T-cell (primary cell): ENCODE data around the gene SCN4A. TPM values are rescaled to one million over a fixed set of nuclear protein-coding genes. Genes with fewer than 3 reads are reported as not detected.

Experiments used
- ATAC-seq, 4 experiments: fragments of 200-7000 bp in 3 of 4; fragments of 150-1000 bp in 1 of 4; cut with Tn5 transposase; replicated peaks in 1 of 4; 1 replicate in 3 of 4; 2 replicates in 1 of 4; pipeline ENCODE4 v1.10.0; 2021; ENCODE audit warnings: moderate library complexity in 3 of 4, mild to moderate bottlenecking in 2 of 4, moderate number of reproducible peaks in 1 of 4
- CTCF ChIA-PET, 2 donors: fragments of 300-600 bp; sonication (Branson Sonifier 250); formaldehyde crosslinking; loops; one replicate each; lab custom pipeline; 2022; ENCODE audit warnings: antibody characterized with exemption in 2 of 2; lab: Charles Lee
- POLR2A ChIA-PET, 2 donors: fragments of 300-600 bp; sonication (Branson Sonifier 250); formaldehyde crosslinking; loops; one replicate each; lab custom pipeline; 2022; ENCODE audit warnings: antibody characterized with exemption in 2 of 2; lab: Charles Lee
- DNase-seq, 35 experiments: peaks; one replicate each; pipeline versions ENCODE4 v3.0.0 to v3.0.0-alpha.2; 2013 to 2023
- H3K27ac ChIP-seq: one replicate; pipeline ENCODE4 v1.5.1; 2013; ENCODE audit warnings: low read length
- H3K27me3 ChIP-seq, 2 experiments: replicated peaks in 1 of 2; 1 replicate in 1 of 2; 2 replicates in 1 of 2; pipeline versions ENCODE4 v1.6.1 to v1.7.0; 2013; ENCODE audit warnings: low read length in 1 of 2, mixed read lengths in 1 of 2; ENCODE audit not compliant: control insufficient read depth in 2 of 2, insufficient read depth in 2 of 2; ENCODE audit errors: extremely low read depth in 1 of 2
- H3K36me3 ChIP-seq, 2 donors: 1 replicate in 1 of 2; 2 replicates in 1 of 2; pipeline versions ENCODE4 v1.6.1 to v1.7.0; 2013; ENCODE audit warnings: low read length in 1 of 2; ENCODE audit not compliant: control insufficient read depth in 2 of 2, insufficient read depth in 1 of 2; ENCODE audit errors: extremely low read depth in 1 of 2
- H3K4me1 ChIP-seq, 2 experiments: 1 replicate in 1 of 2; 2 replicates in 1 of 2; pipeline versions ENCODE4 v1.6.1 to v1.7.0; 2013; ENCODE audit warnings: low read length in 2 of 2, mixed read lengths in 1 of 2; ENCODE audit not compliant: insufficient read depth in 2 of 2, control insufficient read depth in 1 of 2; ENCODE audit errors: extremely low read depth in 1 of 2
- H3K4me3 ChIP-seq, 2 donors: 1 replicate in 1 of 2; 2 replicates in 1 of 2; pipeline versions ENCODE4 v1.5.1 to v1.7.0; 2013; ENCODE audit warnings: mild to moderate bottlenecking in 2 of 2, low read length in 1 of 2, moderate library complexity in 1 of 2; ENCODE audit not compliant: control insufficient read depth in 1 of 2; ENCODE audit errors: extremely low read depth in 1 of 2
- H3K9me3 ChIP-seq: 2 replicates; pipeline ENCODE4 v1.7.0; 2013
- H3K27ac Mint-ChIP-seq, 2 donors: one replicate each; pipeline ENCODE4 v1.8.0; 2020 to 2021; ENCODE audit warnings: mild to moderate bottlenecking in 2 of 2, mixed read lengths in 2 of 2
- H3K27me3 Mint-ChIP-seq, 2 donors: one replicate each; pipeline ENCODE4 v1.8.0; 2021 to 2022; ENCODE audit warnings: mixed read lengths in 2 of 2
- H3K36me3 Mint-ChIP-seq: one replicate; pipeline ENCODE4 v1.8.0; 2021; ENCODE audit warnings: mixed read lengths
- H3K4me1 Mint-ChIP-seq, 3 donors: one replicate each; pipeline ENCODE4 v1.8.0; 2020 to 2022; ENCODE audit warnings: mixed read lengths in 3 of 3, mild to moderate bottlenecking in 1 of 3
- H3K4me3 Mint-ChIP-seq, 3 donors: one replicate each; pipeline ENCODE4 v1.8.0; 2020 to 2022; ENCODE audit warnings: mild to moderate bottlenecking in 3 of 3, mixed read lengths in 3 of 3, moderate library complexity in 3 of 3
- H3K9me3 Mint-ChIP-seq, 3 donors: one replicate each; pipeline ENCODE4 v1.8.0; 2020 to 2022; ENCODE audit warnings: mixed read lengths in 3 of 3
- WGBS: methylation state at CpG from one replicate; pipeline ENCODE4 v1.1.5; 2013; ENCODE audit warnings: missing lambda C conversion rate; ENCODE audit not compliant: insufficient coverage; 5-methylcytosine and 5-hydroxymethylcytosine counted together
- total RNA-seq, 35 experiments: library from RNA in 6 of 35; stranded (reverse) in 6 of 35; fragments of 120-200 nt in 1 of 35; gene quantifications; one replicate each; pipeline versions ENCODE4 v1.2.1 to v1.2.4 and lab custom pipeline; 2013 to 2026

Gene SCN4A
- total RNA-seq, 5 donors from 2014 or later (not counting 1 experiment from before 2014, with no cell fraction given), result 0.13 to 0.18 (median 0.13) TPM; not detected in 2

- H3K4me3 Mint-ChIP-seq, result peak overlapping the region; percentile 81 to 97 (median 82)
- Histone ChIP-seq H3K27me3 (no peaks in the 10 kb centered on the region), H3K4me3 (peak overlapping the region; percentile 26 to 37), H3K4me1 (peaks cover 39 to 58% of the 10 kb centered on the region in 2 experiments), H3K36me3 (no peaks in the 10 kb centered on the region), H3K27ac (peak overlapping the region; percentile 100), H3K9me3 (no peaks in the 10 kb centered on the region)
- H3K27me3 Mint-ChIP-seq, result no peaks in the 10 kb centered on the region
- ATAC-seq, result no peak
- peak in 1 of 35 experiments; percentile 50 for DNase-seq
- H3K36me3 Mint-ChIP-seq, result peaks cover 19% of the 10 kb centered on the region
- no peaks in the 10 kb centered on the region for H3K9me3 Mint-ChIP-seq
- WGBS, result 13% methylated on average over 3 of the region's 5 CpGs
- H3K27ac Mint-ChIP-seq, result peak overlapping the region; percentile 87 to 95
- POLR2A ChIA-PET, result interaction anchor here in 1 of 2 donors (1.0 kb wide), 1 partner anchor 9 kb away, joined by 5 read pairs; no protein-coding TSS in a partner anchor
- H3K4me1 Mint-ChIP-seq, result peaks cover 69 to 81% (median 69%) of the 10 kb centered on the region in 3 donors
- CTCF ChIA-PET, result interaction anchor here (0.6 to 3.0 kb wide), 10 partner anchors 11 to 186 kb away, joined by 3 to 68 read pairs (median 4); no protein-coding TSS in a partner anchor
Measured at GRCh38 chr17:64016231-64016784, 43.6 kb upstream of the SCN4A start.

GRCh38 chr17:64015447-64015846, 42.7 kb upstream of the SCN4A start:
- H3K27ac Mint-ChIP-seq, result peak overlapping the region; percentile 87 to 97
- H3K27me3 Mint-ChIP-seq, result no peaks in the 10 kb centered on the region
- ChIA-PET CTCF (no interaction called here), POLR2A (no interaction called here)
- DNase-seq, result no peak
- peaks cover 70 to 82% (median 70%) of the 10 kb centered on the region in 3 donors for H3K4me1 Mint-ChIP-seq
- peak overlapping the region; percentile 78 to 97 (median 81) for H3K4me3 Mint-ChIP-seq
- Histone ChIP-seq H3K4me1 (peaks cover 34 to 56% of the 10 kb centered on the region in 2 experiments), H3K9me3 (no peaks in the 10 kb centered on the region), H3K36me3 (peaks cover 0 to 2% of the 10 kb centered on the region in 2 donors), H3K27ac (peak overlapping the region; percentile 100), H3K4me3 (peak overlapping the region in 1 of 2 donors; percentile 12), H3K27me3 (no peaks in the 10 kb centered on the region)
- ATAC-seq, result no peak
- WGBS, result no CpG with 5 or more reads among the region's 6 CpGs
- no peaks in the 10 kb centered on the region for H3K9me3 Mint-ChIP-seq
- H3K36me3 Mint-ChIP-seq, result peaks cover 28% of the 10 kb centered on the region

GRCh38 chr17:64009571-64010402, 37.1 kb upstream of the SCN4A start:
- H3K27ac Mint-ChIP-seq, result peak overlapping the region; percentile 68 to 83
- Histone ChIP-seq H3K9me3 (no peaks in the 10 kb centered on the region), H3K4me3 (no peak overlapping the region), H3K4me1 (peaks cover 9 to 63% of the 10 kb centered on the region in 2 experiments), H3K27ac (peak overlapping the region; percentile 7), H3K36me3 (peaks cover 10 to 45% of the 10 kb centered on the region in 2 donors), H3K27me3 (no peaks in the 10 kb centered on the region)
- DNase-seq, result no peak
- no peaks in the 10 kb centered on the region for H3K9me3 Mint-ChIP-seq
- peak overlapping the region in 2 of 3 donors; percentile 13 to 44 for H3K4me3 Mint-ChIP-seq
- H3K36me3 Mint-ChIP-seq, result peaks cover 40% of the 10 kb centered on the region
- H3K27me3 Mint-ChIP-seq, result no peaks in the 10 kb centered on the region
- peaks cover 76 to 90% (median 85%) of the 10 kb centered on the region in 3 donors for H3K4me1 Mint-ChIP-seq
- 97% methylated on average over 4 of the region's 8 CpGs for WGBS
- no peak for ATAC-seq
- CTCF ChIA-PET, result interaction anchor here in 1 of 2 donors (0.8 kb wide), 1 partner anchor 19 kb away, joined by 6 read pairs; no protein-coding TSS in a partner anchor
- POLR2A ChIA-PET, result no interaction called here

- H3K4me1 ChIP-seq, result peaks cover 6 to 57% of the 10 kb centered on the region in 2 experiments
- Mint-ChIP-seq H3K36me3 (peaks cover 47% of the 10 kb centered on the region), H3K27me3 (no peaks in the 10 kb centered on the region), H3K9me3 (no peaks in the 10 kb centered on the region), H3K4me3 (peak overlapping the region in 1 of 3 donors; percentile 44), H3K27ac (peak overlapping the region; percentile 68 to 83), H3K4me1 (peaks cover 70 to 82% (median 80%) of the 10 kb centered on the region in 3 donors)
- no peaks in the 10 kb centered on the region for H3K9me3 ChIP-seq
- no CpG with 5 or more reads among the region's 4 CpGs for WGBS
- no peak overlapping the region for H3K4me3 ChIP-seq
- ATAC-seq, result no peak
- ChIA-PET POLR2A (no interaction called here), CTCF (no interaction called here)
- no peak for DNase-seq
- H3K27me3 ChIP-seq, result no peaks in the 10 kb centered on the region
- no peak overlapping the region for H3K27ac ChIP-seq
- peaks cover 12 to 54% of the 10 kb centered on the region in 2 donors for H3K36me3 ChIP-seq
Measured at GRCh38 chr17:64008830-64009229, 36.1 kb upstream of the SCN4A start.

GRCh38 chr17:64008346-64008745, 35.6 kb upstream of the SCN4A start:
- Mint-ChIP-seq H3K4me1 (peaks cover 66 to 81% (median 76%) of the 10 kb centered on the region in 3 donors), H3K4me3 (no peak overlapping the region), H3K27me3 (no peaks in the 10 kb centered on the region), H3K36me3 (peaks cover 52% of the 10 kb centered on the region), H3K27ac (peak overlapping the region; percentile 52 to 79), H3K9me3 (no peaks in the 10 kb centered on the region)
- ATAC-seq (no peak), DNase-seq (no peak)
- peaks cover 6 to 56% of the 10 kb centered on the region in 2 experiments for H3K4me1 ChIP-seq
- ChIA-PET CTCF (no interaction called here), POLR2A (no interaction called here)
- H3K27me3 ChIP-seq, result no peaks in the 10 kb centered on the region
- peaks cover 17 to 59% of the 10 kb centered on the region in 2 donors for H3K36me3 ChIP-seq
- WGBS, result 95% methylated on average over 4 of the region's 5 CpGs
- H3K4me3 ChIP-seq, result no peak overlapping the region
- no peaks in the 10 kb centered on the region for H3K9me3 ChIP-seq
- no peak overlapping the region for H3K27ac ChIP-seq

GRCh38 chr17:64007838-64008282, 35.1 kb upstream of the SCN4A start:
- no peak for DNase-seq
- WGBS, result 100% methylated on average over 2 of the region's 5 CpGs
- ChIA-PET POLR2A (interaction anchor here in 1 of 2 donors (0.6 kb wide), 1 partner anchor 14 kb away, joined by 4 read pairs; no protein-coding TSS in a partner anchor), CTCF (no interaction called here)
- ATAC-seq, result no peak
- Mint-ChIP-seq H3K9me3 (no peaks in the 10 kb centered on the region), H3K4me3 (peak overlapping the region in 1 of 3 donors; percentile 49), H3K27me3 (no peaks in the 10 kb centered on the region), H3K27ac (peak overlapping the region; percentile 52 to 79), H3K4me1 (peaks cover 61 to 77% (median 71%) of the 10 kb centered on the region in 3 donors), H3K36me3 (peaks cover 53% of the 10 kb centered on the region)
- Histone ChIP-seq H3K36me3 (peaks cover 17 to 64% of the 10 kb centered on the region in 2 donors), H3K27me3 (no peaks in the 10 kb centered on the region), H3K4me1 (peaks cover 6 to 51% of the 10 kb centered on the region in 2 experiments), H3K9me3 (no peaks in the 10 kb centered on the region), H3K4me3 (no peak overlapping the region), H3K27ac (no peak overlapping the region)
